GM12878 (cell line): ENCODE results near the gene CD164L2. TPM values are rescaled to one million over a fixed set of nuclear protein-coding genes. Genes with fewer than 3 reads are reported as not detected.
A peak's percentile ranks its signal among the peaks of the same experiment; 100 is the strongest.

Experiments
- ATAC-seq: fragments of 200-7000 bp; cut with Tn5 transposase; 3 replicates; pipeline ENCODE4 v1.9.1; 2020; ENCODE audit warnings: mild to moderate bottlenecking, moderate library complexity
- BruUV-seq: library from RNA; stranded (reverse); fragments of 400-500 nt; replicated peaks from 2 replicates; lab custom pipeline; 2021; lab: Mats Ljungman, UMichigan
- CTCF ChIA-PET: fragments of 300-600 bp; sonication (Branson Sonifier 250); formaldehyde crosslinking; extraction: SDS; loops from one replicate; lab custom pipeline; 2021; ENCODE audit warnings: inconsistent platforms; lab: Yijun Ruan, JAX
- POLR2A ChIA-PET: fragments of 350-600 bp; formaldehyde crosslinking; extraction: SDS; loops from one replicate; lab custom pipeline; 2021; ENCODE audit warnings: inconsistent platforms; lab: Charles Lee
- RAD21 ChIA-PET: fragments of 300-600 bp; sonication (Branson Sonifier 250); formaldehyde crosslinking; loops from one replicate; lab custom pipeline; 2023; ENCODE audit warnings: antibody characterized with exemption; ENCODE audit not compliant: unreplicated experiment; lab: Charles Lee
- SMC1A ChIA-PET: fragments of 300-600 bp; sonication (Branson Sonifier 250); formaldehyde crosslinking; loops from one replicate; lab custom pipeline; 2023; ENCODE audit not compliant: unreplicated experiment, uncharacterized antibody; lab: Charles Lee
- DNase-seq: peaks from one replicate; pipeline ENCODE4 v3.0.0-alpha.2; 2011; ENCODE audit warnings: low read depth, low spot score
- FAIRE-seq: peaks from 3 replicates; lab custom pipeline; 2011; peaks lifted over from hg19 to GRCh38; lab: Jason Lieb, UNC
- H2AFZ ChIP-seq: 2 replicates; pipeline ENCODE4 v1.6.0; 2011; ENCODE audit warnings: low read depth, low read length, control low read depth; ENCODE audit not compliant: control insufficient read depth
- H3K27ac ChIP-seq: 2 replicates; pipeline ENCODE4 v1.5.1; 2011; ENCODE audit warnings: control low read depth; ENCODE audit not compliant: control insufficient read depth, insufficient read depth
- H3K27me3 ChIP-seq, 2 experiments: replicated peaks in 1 of 2; 2 replicates each; pipeline versions ENCODE4 v1.6.0 to v1.6.1; 2011; ENCODE audit warnings: low read length in 1 of 2; ENCODE audit not compliant: control insufficient read depth in 2 of 2, insufficient read depth in 2 of 2
- H3K36me3 ChIP-seq, 2 experiments: 2 replicates each; pipeline ENCODE4 v1.5.1; 2011; ENCODE audit warnings: low read length in 1 of 2; ENCODE audit not compliant: control insufficient read depth in 2 of 2, insufficient read depth in 2 of 2
- H3K4me1 ChIP-seq: 2 replicates; pipeline ENCODE4 v1.6.1; 2011; ENCODE audit warnings: mild to moderate bottlenecking, low read length, moderate library complexity, mixed read lengths; ENCODE audit not compliant: control insufficient read depth, insufficient read depth
- H3K4me2 ChIP-seq: 2 replicates; pipeline ENCODE4 v1.6.0; 2011; ENCODE audit warnings: control low read depth; ENCODE audit not compliant: control insufficient read depth, insufficient read depth
- H3K4me3 ChIP-seq: fragments of 200-600 bp; sonication (generic); 2 replicates; pipeline ENCODE4 v1.5.1; 2016
- H3K79me2 ChIP-seq: 2 replicates; pipeline ENCODE4 v1.6.0; 2011; ENCODE audit warnings: low read length; ENCODE audit not compliant: control insufficient read depth, insufficient read depth
- H3K9ac ChIP-seq: 2 replicates; pipeline ENCODE4 v1.8.0; 2011; ENCODE audit warnings: low read length, control low read depth, mixed read lengths; ENCODE audit not compliant: control insufficient read depth, insufficient read depth
- H3K9me3 ChIP-seq: replicated peaks from 3 replicates; pipeline ENCODE4 v1.5.1; 2011; ENCODE audit warnings: mild to moderate bottlenecking, low read length; ENCODE audit not compliant: control insufficient read depth, insufficient read depth
- H4K20me1 ChIP-seq: 2 replicates; pipeline ENCODE4 v1.6.0; 2011; ENCODE audit not compliant: control insufficient read depth, insufficient read depth
- JUND ChIP-seq: IDR thresholded peaks from 2 replicates; pipeline ENCODE4 v1.6.1; 2012; ENCODE audit warnings: low read depth, mild to moderate bottlenecking, low read length, improper control_type of control experiment, moderate library complexity
- KDM1A ChIP-seq: fragments of 200-600 bp; sonication (generic); IDR thresholded peaks from 2 replicates; pipeline ENCODE4 v1.6.1; 2016; ENCODE audit warnings: borderline replicate concordance
- MEF2B ChIP-seq: fragments of 450-650 bp; IDR thresholded peaks from 2 replicates; pipeline ENCODE4 v1.6.1; 2018; ENCODE audit warnings: mild to moderate bottlenecking, moderate library complexity; ENCODE audit not compliant: partially characterized antibody, poor library complexity, severe bottlenecking
- NFXL1 ChIP-seq: fragments of 450-650 bp; IDR thresholded peaks from 2 replicates; pipeline ENCODE4 v1.6.1; 2017; ENCODE audit warnings: antibody characterized with exemption, mild to moderate bottlenecking, borderline replicate concordance
- NR2C1 ChIP-seq: fragments of 450-650 bp; IDR thresholded peaks from 2 replicates; pipeline ENCODE4 v1.6.1; 2017; ENCODE audit warnings: antibody characterized with exemption, mild to moderate bottlenecking, moderate library complexity
- TBL1XR1 ChIP-seq: IDR thresholded peaks from 2 replicates; pipeline ENCODE4 v1.6.1; 2012; ENCODE audit warnings: low read depth, low read length, improper control_type of control experiment
- TCF12 ChIP-seq: IDR thresholded peaks from 2 replicates; pipeline ENCODE4 v1.6.1; 2011; ENCODE audit warnings: low read depth, mild to moderate bottlenecking, low read length
- ZBED1 ChIP-seq: IDR thresholded peaks from 2 replicates; pipeline ENCODE4 v1.6.1; 2016; ENCODE audit warnings: borderline replicate concordance
- ZNF207 ChIP-seq: fragments of 450-650 bp; IDR thresholded peaks from 2 replicates; pipeline ENCODE4 v1.6.1; 2014; ENCODE audit warnings: antibody characterized with exemption, mild to moderate bottlenecking, borderline replicate concordance
- WGBS: methylation state at CpG from one replicate; pipeline ENCODE4 v1.1.6; 2016; ENCODE audit warnings: low lambda C conversion rate; ENCODE audit not compliant: insufficient replicate concordance, insufficient coverage; ENCODE audit errors: missing lambda C conversion rate; 5-methylcytosine and 5-hydroxymethylcytosine counted together
- in situ Hi-C: fragments of 300-500 bp; cut with MboI; formaldehyde crosslinking; loops from 9 replicates; pipeline ENCODE4 v1.14.3; 2018; ENCODE audit warnings: mixed read lengths
- intact Hi-C: fragments of 100-400 bp; cut with micrococcal nuclease; formaldehyde crosslinking; loops from one replicate; pipeline ENCODE4 v1.14.2; 2022; ENCODE audit not compliant: unreplicated experiment
- polyA plus RNA-seq, 11 experiments: library from polyadenylated mRNA; depleted of rRNA in 4 of 11; unstranded in 6 of 11; stranded (reverse) in 5 of 11; fragments of >200 nt; fragmentation: Nextera tagmentation in 4 of 11; fragmentation: Illumina TruSeq in 1 of 11; extraction: Ambion mirVana in 4 of 11; extraction: Trizol in 1 of 11; gene quantifications; 1 replicate in 1 of 11; 2 replicates in 10 of 11; pipeline versions ENCODE4 v1.2.1 to v1.2.3, GENCODE V29; 2011 to 2016; ENCODE audit warnings: inconsistent platforms in 2 of 11, missing spikeins in 2 of 11, low read depth in 1 of 11
- total RNA-seq, 4 experiments: library from RNA; depleted of rRNA in 3 of 4; stranded (reverse); fragments of >200 nt in 3 of 4; fragmentation: Illumina TruSeq in 1 of 4; extraction: Trizol in 1 of 4; gene quantifications; 2 replicates each; pipeline versions ENCODE4 v1.2.1 to v1.2.3, GENCODE V29; 2013 to 2021
- TF ChIP-seq, protein P1 (sequence below): IDR thresholded peaks from 2 replicates; pipeline ENCODE4 v1.6.1; 2012; ENCODE audit warnings: low read depth, low read length, improper control_type of control experiment
- TF ChIP-seq, protein P2 (sequence below): fragments of 450-650 bp; IDR thresholded peaks from 2 replicates; pipeline ENCODE4 v1.6.1; 2017; ENCODE audit warnings: low read depth, mild to moderate bottlenecking, moderate library complexity

The CD164L2 gene
- total and polyA plus RNA-seq, 10 of the 15 experiments (the other 5 are each of a cell fraction or from before 2014, with no cell fraction given) = not detected

DNA sequence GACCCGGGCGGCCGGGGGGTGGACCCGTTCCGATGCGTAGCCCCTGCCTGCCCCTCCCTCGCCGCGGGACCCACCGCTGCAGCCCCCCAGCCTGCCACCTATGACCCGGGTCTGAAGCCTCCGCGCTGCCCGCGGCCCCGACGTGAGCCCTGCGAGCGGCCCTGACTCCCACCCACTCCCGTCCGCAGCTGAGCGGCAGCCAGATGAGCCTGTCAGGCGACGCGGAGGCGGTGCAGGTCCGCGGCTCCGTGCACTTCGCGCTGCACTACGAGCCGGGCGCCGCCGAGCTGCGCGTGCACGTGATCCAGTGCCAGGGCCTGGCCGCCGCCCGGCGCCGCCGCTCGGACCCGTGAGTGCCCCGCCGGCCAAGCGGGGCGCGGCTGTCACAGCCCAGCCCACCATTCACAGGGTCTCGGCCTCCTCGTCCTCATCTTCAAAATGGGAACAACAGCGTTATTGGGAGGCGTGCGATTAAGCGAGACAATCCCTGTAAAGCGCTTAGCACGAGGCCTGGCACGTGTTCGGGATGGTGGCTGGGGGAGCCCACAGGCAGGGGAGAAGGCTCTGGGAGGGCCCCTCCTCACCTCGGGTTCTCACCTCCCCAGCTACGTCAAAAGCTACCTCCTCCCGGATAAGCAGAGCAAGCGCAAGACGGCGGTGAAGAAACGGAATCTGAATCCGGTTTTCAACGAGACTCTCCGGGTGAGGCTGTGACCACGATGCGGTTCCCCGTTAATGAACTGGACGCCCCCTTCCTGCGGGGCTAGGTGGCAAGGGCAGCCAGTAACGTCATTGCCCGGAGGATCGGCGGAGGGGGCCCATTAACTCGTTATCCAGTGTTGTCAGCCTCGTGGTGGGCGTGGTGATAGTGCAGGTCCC lies 33.1 kb downstream of the CD164L2 start:
- no peak overlapping the region for H2AFZ ChIP-seq
- no peak for ATAC-seq

More for the DNA sequence above, 33.1 kb downstream of the CD164L2 start:
- Histone ChIP-seq H3K36me3 (no peaks in the 10 kb centered on the region), H4K20me1 (no peaks in the 10 kb centered on the region), H3K79me2 (no peaks in the 10 kb centered on the region), H3K27ac (no peak overlapping the region), H3K4me3 (no peak overlapping the region), H3K9ac (no peak overlapping the region), H3K9me3 (no peaks in the 10 kb centered on the region), H3K4me2 (peak overlapping the region; percentile 71; the same call in 1 of the 2 replicates), H3K27me3 (no peaks in the 10 kb centered on the region), H3K4me1 (no peaks in the 10 kb centered on the region; the same call in 1 of the 2 replicates)
- FAIRE-seq (no peak), DNase-seq (no peak)
- ChIA-PET SMC1A (no interaction called here), RAD21 (no interaction called here), POLR2A (no interaction called here), CTCF (interaction anchor here (1.3 kb wide), 1 partner anchor 37 kb away, joined by 3 read pairs; no protein-coding TSS in a partner anchor)
- TF ChIP-seq KDM1A (no peak), TCF12 (no peak), ZNF207 (no peak), MEF2B (no peak), NR2C1 (no peak), JUND (no peak), TBL1XR1 (no peak), NFXL1 (no peak), ZBED1 (no peak)
- TF ChIP-seq, protein P1, sequence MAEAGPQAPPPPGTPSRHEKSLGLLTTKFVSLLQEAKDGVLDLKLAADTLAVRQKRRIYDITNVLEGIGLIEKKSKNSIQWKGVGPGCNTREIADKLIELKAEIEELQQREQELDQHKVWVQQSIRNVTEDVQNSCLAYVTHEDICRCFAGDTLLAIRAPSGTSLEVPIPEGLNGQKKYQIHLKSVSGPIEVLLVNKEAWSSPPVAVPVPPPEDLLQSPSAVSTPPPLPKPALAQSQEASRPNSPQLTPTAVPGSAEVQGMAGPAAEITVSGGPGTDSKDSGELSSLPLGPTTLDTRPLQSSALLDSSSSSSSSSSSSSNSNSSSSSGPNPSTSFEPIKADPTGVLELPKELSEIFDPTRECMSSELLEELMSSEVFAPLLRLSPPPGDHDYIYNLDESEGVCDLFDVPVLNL = no peak
- TF ChIP-seq, protein P2, sequence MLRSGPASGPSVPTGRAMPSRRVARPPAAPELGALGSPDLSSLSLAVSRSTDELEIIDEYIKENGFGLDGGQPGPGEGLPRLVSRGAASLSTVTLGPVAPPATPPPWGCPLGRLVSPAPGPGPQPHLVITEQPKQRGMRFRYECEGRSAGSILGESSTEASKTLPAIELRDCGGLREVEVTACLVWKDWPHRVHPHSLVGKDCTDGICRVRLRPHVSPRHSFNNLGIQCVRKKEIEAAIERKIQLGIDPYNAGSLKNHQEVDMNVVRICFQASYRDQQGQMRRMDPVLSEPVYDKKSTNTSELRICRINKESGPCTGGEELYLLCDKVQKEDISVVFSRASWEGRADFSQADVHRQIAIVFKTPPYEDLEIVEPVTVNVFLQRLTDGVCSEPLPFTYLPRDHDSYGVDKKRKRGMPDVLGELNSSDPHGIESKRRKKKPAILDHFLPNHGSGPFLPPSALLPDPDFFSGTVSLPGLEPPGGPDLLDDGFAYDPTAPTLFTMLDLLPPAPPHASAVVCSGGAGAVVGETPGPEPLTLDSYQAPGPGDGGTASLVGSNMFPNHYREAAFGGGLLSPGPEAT = no peak
- intact Hi-C loops = no loop called here
- BruUV-seq = no TSS peak
- in situ Hi-C loops = no loop called here
- 67% methylated on average over 84 of the region's 84 CpGs for WGBS
